ENCODE measurements around the gene HOMER2.

DNA sequence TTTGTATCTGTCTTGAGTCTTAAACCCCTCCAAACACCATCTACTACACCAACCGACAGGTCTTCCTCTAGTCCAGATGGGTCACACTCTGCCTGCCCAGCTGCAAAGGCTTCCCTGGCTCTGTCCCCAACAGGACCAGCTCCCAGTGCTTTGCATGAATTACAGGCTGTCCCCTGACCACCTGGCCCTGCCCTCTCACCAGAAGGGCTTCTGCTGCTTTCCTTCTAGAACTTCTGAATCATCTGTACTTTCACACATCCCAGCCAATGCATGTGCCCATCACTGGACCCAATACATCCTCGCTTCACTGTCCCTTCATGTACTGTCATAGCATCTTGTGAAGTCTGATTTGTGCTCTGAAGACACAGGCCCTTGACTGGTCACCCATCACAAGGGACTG is 53.6 kb downstream of the HOMER2 start:
- TF ChIP-seq ARNT (IDR thresholded peaks at IDR 0.05) (no peak), ZBTB43 (CRISPR knock-in tag; conservative IDR thresholded peaks at IDR 0.05) (no peak), NFATC3 (CRISPR knock-in tag; IDR thresholded peaks at IDR 0.05) (no peak)
- TF ChIP-seq, protein P1, sequence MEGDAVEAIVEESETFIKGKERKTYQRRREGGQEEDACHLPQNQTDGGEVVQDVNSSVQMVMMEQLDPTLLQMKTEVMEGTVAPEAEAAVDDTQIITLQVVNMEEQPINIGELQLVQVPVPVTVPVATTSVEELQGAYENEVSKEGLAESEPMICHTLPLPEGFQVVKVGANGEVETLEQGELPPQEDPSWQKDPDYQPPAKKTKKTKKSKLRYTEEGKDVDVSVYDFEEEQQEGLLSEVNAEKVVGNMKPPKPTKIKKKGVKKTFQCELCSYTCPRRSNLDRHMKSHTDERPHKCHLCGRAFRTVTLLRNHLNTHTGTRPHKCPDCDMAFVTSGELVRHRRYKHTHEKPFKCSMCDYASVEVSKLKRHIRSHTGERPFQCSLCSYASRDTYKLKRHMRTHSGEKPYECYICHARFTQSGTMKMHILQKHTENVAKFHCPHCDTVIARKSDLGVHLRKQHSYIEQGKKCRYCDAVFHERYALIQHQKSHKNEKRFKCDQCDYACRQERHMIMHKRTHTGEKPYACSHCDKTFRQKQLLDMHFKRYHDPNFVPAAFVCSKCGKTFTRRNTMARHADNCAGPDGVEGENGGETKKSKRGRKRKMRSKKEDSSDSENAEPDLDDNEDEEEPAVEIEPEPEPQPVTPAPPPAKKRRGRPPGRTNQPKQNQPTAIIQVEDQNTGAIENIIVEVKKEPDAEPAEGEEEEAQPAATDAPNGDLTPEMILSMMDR (CRISPR knock-in tag; IDR thresholded peaks at IDR 0.05), result no peak
